Measurements from ENCODE around the gene ZFAND2A. TPM values are rescaled to one million over a fixed set of nuclear protein-coding genes. Genes with fewer than 3 reads are reported as not detected.

The ZFAND2A gene
- total and polyA plus RNA-seq, 12 donors, result 11.8 to 54.1 (median 20.2) TPM

- Histone ChIP-seq H3K4me3 (no peak overlapping the region), H3K27ac (no peak overlapping the region), H3K4me1 (replicated peaks in 1 of 2) (no peaks in the 10 kb centered on the region), H3K36me3 (replicated peaks in 1 of 2) (no peaks in the 10 kb centered on the region), H3K27me3 (no peaks in the 10 kb centered on the region), H3K9me3 (replicated peaks in 1 of 3) (no peaks in the 10 kb centered on the region)
- no peak for DNase-seq
- TF ChIP-seq POLR2A (IDR thresholded peaks at IDR 0.05) (no peak), CTCF (IDR thresholded peaks at IDR 0.05) (no peak)
- intact Hi-C loops (cut with DNase I), result no loop called here
- 88 to 92% (median 90%) methylated on average over 3 of the region's 3 CpGs for whole genome bisulfite sequencing, 4 donors
Observed at GRCh38 chr7:1111156-1111555, 48.8 kb downstream of the ZFAND2A start.

GRCh38 chr7:1110358-1110757, 49.6 kb downstream of the ZFAND2A start:
- no peak for DNase-seq
- no peaks in the 10 kb centered on the region for H3K4me1 ChIP-seq (replicated peaks in 1 of 2)
- H3K36me3 ChIP-seq (replicated peaks in 1 of 2), result no peaks in the 10 kb centered on the region
- H3K27me3 ChIP-seq, result no peaks in the 10 kb centered on the region
- intact Hi-C loops (cut with DNase I), result no loop called here
- no peaks in the 10 kb centered on the region for H3K9me3 ChIP-seq (replicated peaks in 1 of 3)
- TF ChIP-seq POLR2A (IDR thresholded peaks at IDR 0.05) (no peak), CTCF (IDR thresholded peaks at IDR 0.05) (no peak)
- no peak overlapping the region for H3K27ac ChIP-seq
- H3K4me3 ChIP-seq, result no peak overlapping the region
- WGBS, 4 donors, result 93 to 95% (median 94%) methylated on average over 21 to 28 of the region's 28 CpGs

- TF ChIP-seq CTCF (IDR thresholded peaks at IDR 0.05) (no peak), POLR2A (IDR thresholded peaks at IDR 0.05) (no peak)
- H3K36me3 ChIP-seq (replicated peaks in 1 of 2), result no peaks in the 10 kb centered on the region
- no peak for DNase-seq
- H3K9me3 ChIP-seq (replicated peaks in 1 of 3), result no peaks in the 10 kb centered on the region
- 94 to 96% (median 95%) methylated on average over 38 to 55 of the region's 55 CpGs for WGBS, 4 donors
- no peak overlapping the region for H3K27ac ChIP-seq
- no peak overlapping the region for H3K4me3 ChIP-seq
- intact Hi-C loops (cut with DNase I), result no loop called here
- H3K27me3 ChIP-seq, result no peaks in the 10 kb centered on the region
- H3K4me1 ChIP-seq (replicated peaks in 1 of 2), result no peaks in the 10 kb centered on the region
Observed at GRCh38 chr7:1109581-1110310, 50.2 kb downstream of the ZFAND2A start.

- Histone ChIP-seq H3K27me3 (no peaks in the 10 kb centered on the region), H3K36me3 (replicated peaks in 1 of 2) (no peaks in the 10 kb centered on the region), H3K4me3 (no peak overlapping the region), H3K27ac (no peak overlapping the region), H3K9me3 (replicated peaks in 1 of 3) (no peaks in the 10 kb centered on the region), H3K4me1 (replicated peaks in 1 of 2) (no peaks in the 10 kb centered on the region)
- TF ChIP-seq POLR2A (IDR thresholded peaks at IDR 0.05) (no peak), CTCF (IDR thresholded peaks at IDR 0.05) (no peak)
- intact Hi-C loops (cut with DNase I), result no loop called here
- WGBS, 4 donors, result 82 to 92% (median 87%) methylated on average over 17 to 30 of the region's 30 CpGs
- no peak for DNase-seq
Observed at GRCh38 chr7:1108264-1108920, 51.6 kb downstream of the ZFAND2A start.
